ENCODE results near the gene NRXN3.

DNA sequence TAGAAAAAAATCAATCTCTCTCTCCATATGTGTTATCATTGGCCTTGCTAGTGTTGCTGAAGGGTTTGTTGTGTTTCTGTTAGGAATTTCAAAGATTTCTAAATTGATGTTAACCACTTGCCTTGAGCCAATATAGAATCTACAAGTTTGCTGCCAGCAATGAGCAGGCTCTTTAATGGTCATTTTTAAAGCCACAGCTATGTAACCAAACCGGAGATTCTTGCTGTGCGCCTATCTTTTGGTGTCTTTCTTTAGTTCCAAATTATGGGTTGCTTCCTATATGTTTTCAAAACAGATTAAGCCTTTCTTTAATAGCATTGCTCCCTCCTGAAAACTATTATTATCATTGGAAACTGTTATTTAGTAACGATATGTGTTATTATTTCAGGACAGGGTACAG is 1495.4 kb downstream of the NRXN3 start:
- TF ChIP-seq, protein P1, sequence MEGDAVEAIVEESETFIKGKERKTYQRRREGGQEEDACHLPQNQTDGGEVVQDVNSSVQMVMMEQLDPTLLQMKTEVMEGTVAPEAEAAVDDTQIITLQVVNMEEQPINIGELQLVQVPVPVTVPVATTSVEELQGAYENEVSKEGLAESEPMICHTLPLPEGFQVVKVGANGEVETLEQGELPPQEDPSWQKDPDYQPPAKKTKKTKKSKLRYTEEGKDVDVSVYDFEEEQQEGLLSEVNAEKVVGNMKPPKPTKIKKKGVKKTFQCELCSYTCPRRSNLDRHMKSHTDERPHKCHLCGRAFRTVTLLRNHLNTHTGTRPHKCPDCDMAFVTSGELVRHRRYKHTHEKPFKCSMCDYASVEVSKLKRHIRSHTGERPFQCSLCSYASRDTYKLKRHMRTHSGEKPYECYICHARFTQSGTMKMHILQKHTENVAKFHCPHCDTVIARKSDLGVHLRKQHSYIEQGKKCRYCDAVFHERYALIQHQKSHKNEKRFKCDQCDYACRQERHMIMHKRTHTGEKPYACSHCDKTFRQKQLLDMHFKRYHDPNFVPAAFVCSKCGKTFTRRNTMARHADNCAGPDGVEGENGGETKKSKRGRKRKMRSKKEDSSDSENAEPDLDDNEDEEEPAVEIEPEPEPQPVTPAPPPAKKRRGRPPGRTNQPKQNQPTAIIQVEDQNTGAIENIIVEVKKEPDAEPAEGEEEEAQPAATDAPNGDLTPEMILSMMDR (IDR thresholded peaks at IDR 0.05): no peak
- TF ChIP-seq POLR2A (IDR thresholded peaks at IDR 0.05): no peak

Data from body of pancreas (tissue), 4 donors.